GM19438 (cell line): ENCODE measurements around the gene CITED4.

Experiments used
- ATAC-seq: cut with Tn5 transposase; IDR thresholded peaks from one replicate; pipeline ENCODE4 v1.9.1; 2021; ENCODE audit warnings: low read depth; ENCODE audit not compliant: unreplicated experiment

CITED4 gene

DNA sequence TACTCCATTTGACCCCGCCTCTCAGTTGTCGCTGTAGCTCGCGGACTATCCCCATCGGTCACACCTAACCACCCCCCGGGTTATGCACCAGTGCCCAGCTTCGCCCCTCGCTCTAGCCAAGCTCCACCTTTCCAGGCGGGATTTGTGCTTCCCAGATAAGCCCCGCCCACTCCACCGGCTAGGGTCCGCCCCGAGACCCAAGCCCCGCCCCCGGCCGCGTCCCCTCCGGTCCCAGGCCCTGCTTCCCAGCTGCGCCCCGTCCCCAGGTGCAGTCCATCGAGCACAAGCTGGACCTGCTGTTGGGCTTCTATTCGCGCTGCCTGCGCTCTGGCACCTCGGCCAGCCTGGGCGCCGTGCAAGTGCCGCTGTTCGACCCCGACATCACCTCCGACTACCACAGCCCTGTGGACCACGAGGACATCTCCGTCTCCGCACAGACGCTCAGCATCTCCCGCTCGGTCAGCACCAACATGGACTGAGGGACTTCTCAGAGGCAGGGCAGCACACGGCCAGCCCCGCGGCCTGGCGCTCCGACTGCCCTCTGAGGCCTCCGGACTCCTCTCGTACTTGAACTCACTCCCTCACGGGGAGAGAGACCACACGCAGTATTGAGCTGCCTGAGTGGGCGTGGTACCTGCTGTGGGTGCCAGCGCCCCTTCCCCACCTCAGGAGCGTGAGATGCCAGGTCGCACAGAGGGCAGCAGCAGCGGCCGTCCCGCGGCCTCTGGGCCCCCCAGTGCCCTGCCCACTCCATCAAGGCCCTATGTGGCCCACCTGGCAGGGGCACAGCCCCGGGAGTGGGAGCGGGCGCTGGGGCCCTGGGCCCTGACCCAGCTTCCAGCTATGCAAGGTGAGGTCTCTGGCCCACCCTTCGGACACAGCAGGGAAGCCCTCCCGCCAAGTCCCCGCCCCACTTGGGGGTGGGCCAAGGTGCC, 23.9 kb downstream of the CITED4 start:
- no peak for ATAC-seq

- no peak for ATAC-seq
Observed at GRCh38 chr1:40837601-40838000, 24.6 kb downstream of the CITED4 start.

DNA sequence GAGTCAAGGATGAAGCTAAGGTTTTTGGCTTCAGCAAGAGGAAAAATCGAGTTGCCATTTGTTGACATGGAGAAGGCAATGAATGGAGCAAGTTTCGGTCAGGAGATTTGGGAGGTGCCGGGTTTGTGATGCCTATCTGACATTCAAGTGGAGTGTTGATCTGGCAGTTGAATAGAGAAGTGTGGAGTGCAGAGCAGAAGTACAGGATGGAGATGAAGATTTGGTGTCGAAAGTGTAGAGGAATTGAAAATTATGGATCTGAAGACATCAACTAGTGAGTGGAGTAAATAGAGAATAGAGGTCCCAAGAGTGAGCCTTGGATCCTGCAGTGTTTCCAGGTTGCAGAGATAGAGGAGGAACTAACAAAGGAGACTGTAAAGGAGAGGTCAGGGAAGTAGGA, 25.9 kb downstream of the CITED4 start:
- ATAC-seq: no peak

GRCh38 chr1:40834968-40835545, 27.1 kb downstream of the CITED4 start:
- ATAC-seq: no peak

GRCh38 chr1:40833979-40834378, 28.2 kb downstream of the CITED4 start:
- no peak for ATAC-seq

DNA sequence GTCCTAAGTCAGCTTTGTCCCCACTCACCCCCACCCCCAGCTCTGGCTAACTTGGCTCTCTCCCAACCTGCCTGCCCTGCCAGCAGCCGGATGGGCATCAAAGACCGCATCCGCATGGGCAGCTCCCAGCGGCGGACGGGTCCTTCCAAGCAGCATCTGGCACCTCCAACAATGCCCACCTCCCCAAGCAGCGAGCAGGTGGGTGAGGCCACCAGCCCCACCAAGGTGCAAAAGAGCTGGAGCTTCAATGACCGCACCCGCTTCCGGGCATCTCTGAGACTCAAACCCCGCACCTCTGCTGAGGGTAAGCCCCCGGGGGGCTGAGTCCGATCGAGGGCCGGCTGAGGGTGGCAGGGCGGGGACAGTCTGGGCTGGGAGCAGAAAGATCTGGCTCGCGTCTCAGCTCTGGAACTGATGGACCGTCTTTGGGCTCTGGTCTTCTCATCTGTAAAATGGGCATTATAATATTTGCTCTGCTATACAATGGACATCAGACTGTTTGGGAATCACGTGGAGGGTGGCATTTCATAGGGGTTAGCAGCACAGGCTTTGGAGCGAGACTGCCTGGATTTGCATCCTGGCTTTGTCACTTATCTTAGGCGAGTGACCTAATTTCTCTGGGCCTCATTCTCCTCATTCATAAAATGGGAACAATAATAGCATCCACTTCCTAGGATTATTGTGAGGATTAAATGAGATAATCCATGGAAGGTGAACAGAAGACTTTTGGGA, 31.0 kb downstream of the CITED4 start:
- ATAC-seq: no peak

DNA sequence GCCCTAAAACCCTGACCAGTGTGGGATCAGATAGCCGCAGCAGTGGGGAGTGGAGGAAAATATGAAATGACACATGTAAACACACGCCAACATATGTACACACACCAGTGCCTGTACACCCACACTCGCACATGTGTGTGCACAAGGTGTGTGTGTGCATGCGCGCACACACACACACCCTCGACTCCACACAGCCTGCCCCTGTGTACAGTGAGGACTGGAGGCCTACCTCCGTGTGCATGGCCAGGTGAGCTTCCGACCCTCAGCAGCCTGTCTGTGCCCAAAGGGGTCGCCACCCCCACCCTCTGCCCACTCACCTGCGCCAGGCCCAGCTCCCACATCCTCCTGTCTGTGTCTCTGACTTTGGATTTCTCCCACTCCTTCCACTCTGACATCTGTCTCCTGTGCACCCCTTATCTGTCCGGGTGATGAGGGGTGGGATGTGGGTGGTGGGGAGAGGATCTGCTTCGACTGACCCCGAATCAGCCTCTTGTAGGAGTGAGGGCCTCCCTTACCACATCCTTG, 31.7 kb downstream of the CITED4 start:
- no peak for ATAC-seq

GRCh38 chr1:40829631-40830245, 32.4 kb downstream of the CITED4 start:
- ATAC-seq: no peak

- no peak for ATAC-seq
Observed at GRCh38 chr1:40825996-40826395, 36.2 kb downstream of the CITED4 start.

GRCh38 chr1:40825435-40825788, 36.8 kb downstream of the CITED4 start:
- ATAC-seq: no peak

DNA sequence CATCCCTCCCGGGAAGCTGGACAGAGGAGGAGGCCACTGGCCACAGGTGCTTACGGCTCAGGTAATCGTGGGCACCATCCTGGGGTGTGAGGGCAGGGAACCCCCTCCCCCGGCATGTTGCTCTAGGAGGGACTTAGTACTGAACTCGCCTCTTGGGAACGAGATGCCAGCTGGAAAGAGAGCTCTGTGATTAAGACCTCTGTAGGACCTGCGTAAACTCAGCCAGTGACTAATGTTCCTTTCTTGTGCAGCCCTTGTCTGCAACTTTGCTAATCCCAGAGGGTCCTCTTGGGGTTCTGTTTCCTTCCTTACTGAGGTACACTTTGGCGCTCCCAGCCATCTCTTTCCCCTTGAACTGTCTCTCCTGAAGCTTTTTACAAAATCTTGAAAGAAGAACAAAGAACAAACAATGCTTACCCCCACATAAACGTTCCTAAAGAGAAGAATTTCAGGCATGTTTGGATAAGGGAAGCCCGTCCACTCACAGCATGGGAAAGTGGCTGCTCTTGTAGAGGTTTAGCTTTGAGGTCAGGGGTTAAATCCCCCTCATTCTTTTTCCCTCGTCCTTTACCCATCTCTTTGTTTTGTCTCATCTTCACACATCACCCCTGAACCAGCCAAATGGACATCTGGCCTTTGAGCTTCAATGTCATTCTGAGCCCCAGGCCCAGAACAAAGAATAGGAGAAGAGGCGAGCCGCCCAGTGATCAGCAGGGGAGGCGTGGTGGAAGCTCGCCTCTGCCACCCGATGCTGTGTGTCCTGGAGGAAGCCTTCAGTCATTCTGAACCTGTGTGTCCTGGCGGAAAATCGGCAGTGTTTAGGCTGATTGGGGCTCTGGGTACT, 37.4 kb downstream of the CITED4 start:
- ATAC-seq: no peak

DNA sequence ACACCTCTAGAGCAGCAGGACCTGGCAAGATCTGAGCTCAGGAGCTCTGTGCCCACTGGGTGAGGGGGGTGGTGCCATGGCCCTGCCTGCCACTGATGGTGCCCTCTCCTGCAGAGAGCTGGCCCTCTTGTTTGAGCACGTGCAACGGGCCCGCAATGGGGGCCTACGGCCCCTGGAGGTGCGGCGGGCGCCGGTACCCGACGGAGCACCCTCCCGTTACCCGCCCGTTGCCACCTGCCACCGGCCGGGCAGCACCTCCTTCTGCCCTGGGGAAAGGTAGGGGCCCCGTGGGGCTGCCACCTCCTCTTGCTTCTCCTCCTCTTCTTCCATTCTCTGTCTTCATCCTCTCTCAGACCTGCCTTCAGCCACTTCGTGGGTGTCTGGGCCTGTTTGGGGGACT, 38.2 kb downstream of the CITED4 start:
- ATAC-seq: no peak

- no peak for ATAC-seq
Observed at GRCh38 chr1:40823345-40823744, 38.8 kb downstream of the CITED4 start.

DNA sequence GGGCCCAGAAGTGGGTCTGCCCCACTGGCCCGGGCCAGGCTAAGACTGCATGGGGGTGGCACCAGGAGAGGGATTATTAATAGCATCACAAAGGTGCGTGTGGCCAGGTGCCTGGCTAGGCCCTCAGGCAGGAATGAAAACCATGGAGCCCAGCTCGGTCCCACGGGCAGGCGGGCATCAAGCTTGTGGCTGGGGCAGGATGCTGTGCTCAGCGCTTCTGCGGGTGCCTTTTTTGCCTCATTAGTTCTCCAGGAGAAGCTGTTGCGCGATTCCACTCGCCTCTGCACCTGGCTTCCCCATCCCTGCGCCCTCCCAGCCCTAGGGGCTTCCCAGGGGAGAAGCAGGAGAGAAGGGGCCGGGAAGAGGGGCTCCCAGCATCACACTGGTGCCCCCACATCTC, 39.3 kb downstream of the CITED4 start:
- no peak for ATAC-seq

GRCh38 chr1:40820911-40821693, 41.1 kb downstream of the CITED4 start:
- no peak for ATAC-seq

GRCh38 chr1:40820251-40820797, 41.8 kb downstream of the CITED4 start:
- no peak for ATAC-seq

DNA sequence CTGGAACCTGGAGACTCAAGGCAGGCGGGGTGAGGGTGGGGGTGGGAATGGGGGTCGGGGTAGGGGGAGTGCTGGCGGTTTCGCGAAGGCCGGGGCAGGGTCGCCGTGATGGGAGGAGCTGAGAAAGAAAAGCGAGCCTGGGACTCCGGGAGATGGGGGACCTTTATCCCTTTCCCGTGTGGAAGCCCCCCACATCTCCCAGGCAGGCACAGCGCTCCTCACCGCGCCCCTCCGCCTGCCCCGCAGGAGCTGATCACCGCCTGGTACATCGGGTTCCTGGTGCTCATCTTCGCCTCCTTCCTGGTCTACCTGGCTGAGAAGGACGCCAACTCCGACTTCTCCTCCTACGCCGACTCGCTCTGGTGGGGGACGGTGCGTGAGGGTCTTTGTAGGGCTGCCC, 43.1 kb downstream of the CITED4 start:
- no peak for ATAC-seq

- peak; percentile 84 for ATAC-seq
Observed at GRCh38 chr1:40818264-40818961, 43.8 kb downstream of the CITED4 start.
